HepG2 (cell line): Measurements from ENCODE around the gene GFPT1. TPM values are rescaled to one million over a fixed set of nuclear protein-coding genes. Genes with fewer than 3 reads are reported as not detected.

Experiments
- BRCA1 ChIP-seq: sonication (generic); formaldehyde crosslinking; IDR thresholded peaks from 2 replicates; pipeline ENCODE4 v1.4.0; 2020; ENCODE audit warnings: missing genetic modification reagents
- CREBL2 ChIP-seq: sonication (generic); formaldehyde crosslinking; IDR thresholded peaks from 2 replicates; pipeline ENCODE4 v1.8.1; 2023; ENCODE audit warnings: missing genetic modification reagents, mild to moderate bottlenecking, borderline replicate concordance
- EED ChIP-seq: sonication (generic); formaldehyde crosslinking; IDR thresholded peaks from 2 replicates; pipeline ENCODE4 v1.5.0; 2020; ENCODE audit warnings: mild to moderate bottlenecking, missing genetic modification reagents
- ETV6 ChIP-seq: sonication (generic); formaldehyde crosslinking; conservative IDR thresholded peaks from 2 replicates; pipeline ENCODE4 v1.4.0; 2020; ENCODE audit warnings: missing genetic modification reagents
- HDAC2 ChIP-seq: sonication (generic); formaldehyde crosslinking; IDR thresholded peaks from 2 replicates; pipeline ENCODE4 v1.4.0; 2020; ENCODE audit warnings: missing genetic modification reagents
- IRF2 ChIP-seq: IDR thresholded peaks from 2 replicates; pipeline ENCODE4 v1.6.1; 2018; ENCODE audit warnings: missing genetic modification reagents, missing compliant biosample characterization
- MATR3 ChIP-seq: sonication (generic); formaldehyde crosslinking; IDR thresholded peaks from 2 replicates; pipeline ENCODE4 v1.4.0; 2020; ENCODE audit warnings: missing genetic modification reagents
- MEIS1 ChIP-seq: sonication (generic); formaldehyde crosslinking; IDR thresholded peaks from 2 replicates; pipeline ENCODE4 v1.9.0; 2021; ENCODE audit warnings: mild to moderate bottlenecking, missing genetic modification reagents, moderate library complexity, borderline replicate concordance
- MLXIP ChIP-seq: sonication (generic); formaldehyde crosslinking; IDR thresholded peaks from 2 replicates; pipeline ENCODE4 v1.9.0; 2021; ENCODE audit warnings: missing genetic modification reagents, borderline replicate concordance
- ONECUT2 ChIP-seq: sonication (generic); formaldehyde crosslinking; IDR thresholded peaks from 2 replicates; pipeline ENCODE4 v1.4.0; 2020; ENCODE audit warnings: missing genetic modification reagents
- RELA ChIP-seq: sonication (generic); formaldehyde crosslinking; IDR thresholded peaks from 2 replicates; pipeline ENCODE4 v1.4.0; 2020; ENCODE audit warnings: missing genetic modification reagents
- TGIF2 ChIP-seq: IDR thresholded peaks from 2 replicates; pipeline ENCODE4 v1.6.1; 2016; ENCODE audit warnings: control low read depth, missing compliant biosample characterization
- THAP7 ChIP-seq: sonication (generic); formaldehyde crosslinking; IDR thresholded peaks from 2 replicates; pipeline ENCODE4 v1.8.1; 2023; ENCODE audit warnings: mild to moderate bottlenecking, missing genetic modification reagents
- ZBTB25 ChIP-seq: IDR thresholded peaks from 2 replicates; pipeline ENCODE4 v1.6.1; 2018; ENCODE audit warnings: missing genetic modification reagents
- ZNF546 ChIP-seq: sonication (generic); formaldehyde crosslinking; conservative IDR thresholded peaks from 2 replicates; pipeline ENCODE4 v1.8.1; 2023; ENCODE audit warnings: mild to moderate bottlenecking, missing genetic modification reagents
- ZNF567 ChIP-seq: sonication (generic); formaldehyde crosslinking; IDR thresholded peaks from 2 replicates; pipeline ENCODE4 v1.8.1; 2023; ENCODE audit warnings: mild to moderate bottlenecking, missing genetic modification reagents, borderline replicate concordance
- ZNF772 ChIP-seq: sonication (generic); formaldehyde crosslinking; IDR thresholded peaks from 2 replicates; pipeline ENCODE4 v1.5.0; 2020; ENCODE audit warnings: mild to moderate bottlenecking, missing genetic modification reagents
- ZNF781 ChIP-seq: sonication (generic); formaldehyde crosslinking; IDR thresholded peaks from 2 replicates; pipeline ENCODE4 v1.5.1; 2020; ENCODE audit warnings: borderline replicate concordance, mild to moderate bottlenecking, missing genetic modification reagents; ENCODE audit errors: not compliant biosample characterization
- ZNF788 ChIP-seq: sonication (generic); formaldehyde crosslinking; IDR thresholded peaks from 2 replicates; pipeline ENCODE4 v1.5.0; 2020; ENCODE audit warnings: mild to moderate bottlenecking, missing genetic modification reagents, borderline replicate concordance
- polyA plus RNA-seq, 8 experiments: library from polyadenylated mRNA; depleted of rRNA in 3 of 8; stranded (reverse) in 7 of 8; unstranded in 1 of 8; fragments of >200 nt; fragmentation: Illumina TruSeq in 4 of 8; extraction: Trizol in 4 of 8; gene quantifications; 2 replicates each; pipeline versions ENCODE4 v1.2.1 to v1.2.3, GENCODE V29; 2011 to 2016; ENCODE audit warnings: low read depth in 4 of 8, missing spikeins in 1 of 8, mixed read lengths in 1 of 8; ENCODE audit not compliant: insufficient read depth in 1 of 8
- total RNA-seq, 5 experiments: library from RNA; depleted of rRNA; stranded (reverse); fragments of >200 nt; fragmentation: Illumina TruSeq; extraction: Trizol; gene quantifications; 2 replicates each; pipeline ENCODE4 v1.2.3, GENCODE V29; 2016; ENCODE audit warnings: low read depth in 1 of 5
- TF ChIP-seq, protein P1 (sequence below): sonication (generic); formaldehyde crosslinking; IDR thresholded peaks from 2 replicates; pipeline ENCODE4 v1.4.0; 2020; ENCODE audit warnings: missing genetic modification reagents
- TF ChIP-seq, protein P2 (sequence below): sonication (generic); formaldehyde crosslinking; conservative IDR thresholded peaks from 2 replicates; pipeline ENCODE4 v1.4.0; 2020; ENCODE audit warnings: missing genetic modification reagents

Gene GFPT1
- total and polyA plus RNA-seq, 2 of the 13 experiments (the other 11 are each of a cell fraction or from before 2014, with no cell fraction given): 24.0 to 84.9 TPM

- no peak for TF ChIP-seq MLXIP (CRISPR knock-in tag)
- TF ChIP-seq ETV6 (CRISPR knock-in tag): peak; percentile 78
- peak; percentile 56 for TF ChIP-seq ZNF781 (CRISPR knock-in tag)
- no peak for TF ChIP-seq RELA
- peak; percentile 83; the same call in 1 of the 2 replicates for TF ChIP-seq IRF2 (CRISPR knock-in tag)
- no peak for TF ChIP-seq ZBTB25 (CRISPR knock-in tag)
- TF ChIP-seq, protein P1, sequence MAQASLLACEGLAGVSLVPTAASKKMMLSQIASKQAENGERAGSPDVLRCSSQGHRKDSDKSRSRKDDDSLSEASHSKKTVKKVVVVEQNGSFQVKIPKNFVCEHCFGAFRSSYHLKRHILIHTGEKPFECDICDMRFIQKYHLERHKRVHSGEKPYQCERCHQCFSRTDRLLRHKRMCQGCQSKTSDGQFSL (CRISPR knock-in tag): peak; percentile 74; the same call in 1 of the 2 replicates
- TF ChIP-seq ZNF567 (CRISPR knock-in tag): no peak; the same call in 1 of the 2 replicates
- TF ChIP-seq MATR3 (CRISPR knock-in tag): no peak
- no peak; the same call in 1 of the 2 replicates for TF ChIP-seq TGIF2 (CRISPR knock-in tag)
- peak; percentile 87 for TF ChIP-seq ZNF788 (CRISPR knock-in tag)
- TF ChIP-seq MEIS1 (CRISPR knock-in tag): peak; percentile 92
- peak; percentile 86 for TF ChIP-seq THAP7 (CRISPR knock-in tag)
- TF ChIP-seq ONECUT2 (CRISPR knock-in tag): no peak
- TF ChIP-seq HDAC2 (CRISPR knock-in tag): peak; percentile 49; the same call in 1 of the 2 replicates
- TF ChIP-seq BRCA1 (CRISPR knock-in tag): 0 out of 2 replicates have a peak, but pooled peaks have one; percentile 34
- TF ChIP-seq ZNF546 (CRISPR knock-in tag): peak; percentile 98
- peak; percentile 88; the same call in 1 of the 2 replicates for TF ChIP-seq ZNF772
- peak; percentile 86; the same call in 1 of the 2 replicates for TF ChIP-seq EED (CRISPR knock-in tag)
- 0 out of 2 replicates have a peak, but pooled peaks have one; percentile 39 for TF ChIP-seq CREBL2 (CRISPR knock-in tag)
- TF ChIP-seq, protein P2, sequence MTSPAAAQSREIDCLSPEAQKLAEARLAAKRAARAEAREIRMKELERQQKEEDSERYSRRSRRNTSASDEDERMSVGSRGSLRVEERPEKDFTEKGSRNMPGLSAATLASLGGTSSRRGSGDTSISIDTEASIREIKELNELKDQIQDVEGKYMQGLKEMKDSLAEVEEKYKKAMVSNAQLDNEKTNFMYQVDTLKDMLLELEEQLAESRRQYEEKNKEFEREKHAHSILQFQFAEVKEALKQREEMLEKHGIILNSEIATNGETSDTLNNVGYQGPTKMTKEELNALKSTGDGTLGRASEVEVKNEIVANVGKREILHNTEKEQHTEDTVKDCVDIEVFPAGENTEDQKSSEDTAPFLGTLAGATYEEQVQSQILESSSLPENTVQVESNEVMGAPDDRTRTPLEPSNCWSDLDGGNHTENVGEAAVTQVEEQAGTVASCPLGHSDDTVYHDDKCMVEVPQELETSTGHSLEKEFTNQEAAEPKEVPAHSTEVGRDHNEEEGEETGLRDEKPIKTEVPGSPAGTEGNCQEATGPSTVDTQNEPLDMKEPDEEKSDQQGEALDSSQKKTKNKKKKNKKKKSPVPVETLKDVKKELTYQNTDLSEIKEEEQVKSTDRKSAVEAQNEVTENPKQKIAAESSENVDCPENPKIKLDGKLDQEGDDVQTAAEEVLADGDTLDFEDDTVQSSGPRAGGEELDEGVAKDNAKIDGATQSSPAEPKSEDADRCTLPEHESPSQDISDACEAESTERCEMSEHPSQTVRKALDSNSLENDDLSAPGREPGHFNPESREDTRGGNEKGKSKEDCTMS (CRISPR knock-in tag): no peak
Observed at GRCh38 chr2:69386789-69387734, at the start of gene GFPT1 (continued).
